Activated naive CD8-positive, alpha-beta T cell treated with anti-CD3 and anti-CD28 coated beads, Interleukin-2, amount 50 U/mL, for 24 hours (primary cell): Measurements from ENCODE around the gene KPNB1.

Experiments
- ATAC-seq: fragments of 150-1000 bp; cut with Tn5 transposase; one replicate; pipeline ENCODE4 v1.10.0; 2021
- DNase-seq: peaks from one replicate; pipeline ENCODE4 v3.0.0; 2021
- H3K27ac Mint-ChIP-seq: one replicate; pipeline ENCODE4 v1.8.0; 2021; ENCODE audit warnings: mild to moderate bottlenecking, mixed read lengths
- H3K27me3 Mint-ChIP-seq: one replicate; pipeline ENCODE4 v1.8.0; 2021; ENCODE audit warnings: mixed read lengths
- H3K36me3 Mint-ChIP-seq: one replicate; pipeline ENCODE4 v1.8.0; 2021; ENCODE audit warnings: low read depth, mixed read lengths
- H3K4me1 Mint-ChIP-seq: one replicate; pipeline ENCODE4 v1.8.0; 2021; ENCODE audit warnings: mixed read lengths
- H3K4me3 Mint-ChIP-seq: one replicate; pipeline ENCODE4 v1.8.0; 2021; ENCODE audit warnings: mild to moderate bottlenecking, moderate library complexity, mixed read lengths
- H3K9me3 Mint-ChIP-seq: one replicate; pipeline ENCODE4 v1.8.0; 2021; ENCODE audit warnings: mixed read lengths

KPNB1 gene

GRCh38 chr17:47649153-47649971, at the start of gene KPNB1:
Gene KPNB1 (plus strand): TSS chr17:47649919. CDS start chr17:47650245, 326 bp downstream.
- Mint-ChIP-seq H3K9me3 (no peaks in the 10 kb centered on the region), H3K4me1 (peaks cover 69% of the 10 kb centered on the region)
- peak; percentile 88 for ATAC-seq

GRCh38 chr17:47603830-47604597, 45.7 kb upstream of the KPNB1 start:
- H3K4me3 Mint-ChIP-seq = no peak overlapping the region
- peaks cover 46% of the 10 kb centered on the region for H3K36me3 Mint-ChIP-seq
- H3K27ac Mint-ChIP-seq = no peak overlapping the region
- no peaks in the 10 kb centered on the region for H3K27me3 Mint-ChIP-seq
- DNase-seq = no peak
- no peak for ATAC-seq
- no peaks in the 10 kb centered on the region for H3K4me1 Mint-ChIP-seq
- H3K9me3 Mint-ChIP-seq = no peaks in the 10 kb centered on the region

More at GRCh38 chr17:47649153-47649971, at the start of gene KPNB1:
- peaks cover 38% of the 10 kb centered on the region for H3K36me3 Mint-ChIP-seq
- H3K27ac Mint-ChIP-seq = peak within 1 kb of the TSS; percentile 98
- peak within 1 kb of the TSS; percentile 98 for H3K4me3 Mint-ChIP-seq
- peak; percentile 97 for DNase-seq
- H3K27me3 Mint-ChIP-seq = peaks cover 4% of the 10 kb centered on the region

- no peak for DNase-seq
- Mint-ChIP-seq H3K27me3 (no peaks in the 10 kb centered on the region), H3K36me3 (peaks cover 45% of the 10 kb centered on the region)
Measured at GRCh38 chr17:47604598-47604927, 45.2 kb upstream of the KPNB1 start.

GRCh38 chr17:47605011-47605410, 44.7 kb upstream of the KPNB1 start:
- Mint-ChIP-seq H3K4me1 (no peaks in the 10 kb centered on the region), H3K9me3 (no peaks in the 10 kb centered on the region), H3K4me3 (no peak overlapping the region), H3K27ac (no peak overlapping the region), H3K27me3 (no peaks in the 10 kb centered on the region), H3K36me3 (peaks cover 44% of the 10 kb centered on the region)
- DNase-seq = no peak
- ATAC-seq = no peak

More at GRCh38 chr17:47604598-47604927, 45.2 kb upstream of the KPNB1 start:
- ATAC-seq = no peak
- Mint-ChIP-seq H3K27ac (no peak overlapping the region), H3K9me3 (no peaks in the 10 kb centered on the region), H3K4me3 (no peak overlapping the region), H3K4me1 (no peaks in the 10 kb centered on the region)

- no peaks in the 10 kb centered on the region for H3K4me1 Mint-ChIP-seq
- no peaks in the 10 kb centered on the region for H3K27me3 Mint-ChIP-seq
- no peak overlapping the region for H3K27ac Mint-ChIP-seq
- DNase-seq (no peak), ATAC-seq (no peak)
- no peak overlapping the region for H3K4me3 Mint-ChIP-seq
- H3K36me3 Mint-ChIP-seq = peaks cover 32% of the 10 kb centered on the region
- no peaks in the 10 kb centered on the region for H3K9me3 Mint-ChIP-seq
Measured at GRCh38 chr17:47607481-47607880, 42.2 kb upstream of the KPNB1 start.

- H3K36me3 Mint-ChIP-seq = peaks cover 32% of the 10 kb centered on the region
- no peak overlapping the region for H3K4me3 Mint-ChIP-seq
- H3K9me3 Mint-ChIP-seq = no peaks in the 10 kb centered on the region
- ATAC-seq = no peak
- no peak for DNase-seq
- no peaks in the 10 kb centered on the region for H3K27me3 Mint-ChIP-seq
- no peaks in the 10 kb centered on the region for H3K4me1 Mint-ChIP-seq
- peak overlapping the region; percentile 43 for H3K27ac Mint-ChIP-seq
Measured at GRCh38 chr17:47611372-47612350, 38.1 kb upstream of the KPNB1 start.

GRCh38 chr17:47615766-47616424, 33.8 kb upstream of the KPNB1 start:
- DNase-seq (no peak), ATAC-seq (no peak)
- no peak overlapping the region for H3K27ac Mint-ChIP-seq
- no peaks in the 10 kb centered on the region for H3K27me3 Mint-ChIP-seq
- H3K9me3 Mint-ChIP-seq = no peaks in the 10 kb centered on the region
- H3K4me3 Mint-ChIP-seq = no peak overlapping the region
- peaks cover 40% of the 10 kb centered on the region for H3K36me3 Mint-ChIP-seq
- H3K4me1 Mint-ChIP-seq = peaks cover 19% of the 10 kb centered on the region

- no peaks in the 10 kb centered on the region for H3K27me3 Mint-ChIP-seq
- no peaks in the 10 kb centered on the region for H3K9me3 Mint-ChIP-seq
- no peak for ATAC-seq
- H3K27ac Mint-ChIP-seq = no peak overlapping the region
- H3K4me1 Mint-ChIP-seq = peaks cover 23% of the 10 kb centered on the region
- H3K36me3 Mint-ChIP-seq = peaks cover 50% of the 10 kb centered on the region
- no peak overlapping the region for H3K4me3 Mint-ChIP-seq
- DNase-seq = no peak
Measured at GRCh38 chr17:47618410-47618809, 31.3 kb upstream of the KPNB1 start.

- Mint-ChIP-seq H3K27me3 (no peaks in the 10 kb centered on the region), H3K36me3 (peaks cover 44% of the 10 kb centered on the region), H3K4me1 (peaks cover 23% of the 10 kb centered on the region), H3K27ac (peak overlapping the region; percentile 67), H3K4me3 (no peak overlapping the region), H3K9me3 (no peaks in the 10 kb centered on the region)
- ATAC-seq (peak; percentile 79), DNase-seq (no peak)
Measured at GRCh38 chr17:47620503-47621245, 29.0 kb upstream of the KPNB1 start.

- Mint-ChIP-seq H3K9me3 (no peaks in the 10 kb centered on the region), H3K36me3 (peaks cover 40% of the 10 kb centered on the region), H3K4me3 (no peak overlapping the region), H3K4me1 (peaks cover 23% of the 10 kb centered on the region), H3K27ac (peak overlapping the region; percentile 67), H3K27me3 (no peaks in the 10 kb centered on the region)
- ATAC-seq = no peak
- DNase-seq = no peak
Measured at GRCh38 chr17:47621293-47622179, 28.2 kb upstream of the KPNB1 start.

GRCh38 chr17:47622180-47622549, 27.6 kb upstream of the KPNB1 start:
- Mint-ChIP-seq H3K27ac (no peak overlapping the region), H3K36me3 (peaks cover 40% of the 10 kb centered on the region), H3K4me3 (no peak overlapping the region), H3K4me1 (peaks cover 23% of the 10 kb centered on the region), H3K9me3 (no peaks in the 10 kb centered on the region), H3K27me3 (no peaks in the 10 kb centered on the region)
- no peak for DNase-seq
- ATAC-seq = no peak

- H3K36me3 Mint-ChIP-seq = peaks cover 25% of the 10 kb centered on the region
- ATAC-seq = no peak
Measured at GRCh38 chr17:47624727-47625068, 25.0 kb upstream of the KPNB1 start.

More at GRCh38 chr17:47624727-47625068, 25.0 kb upstream of the KPNB1 start:
- H3K4me1 Mint-ChIP-seq = peaks cover 16% of the 10 kb centered on the region
- no peaks in the 10 kb centered on the region for H3K27me3 Mint-ChIP-seq
- no peak for DNase-seq
- H3K27ac Mint-ChIP-seq = no peak overlapping the region
- H3K4me3 Mint-ChIP-seq = no peak overlapping the region
- H3K9me3 Mint-ChIP-seq = no peaks in the 10 kb centered on the region
